H9 (cell line): Measurements from ENCODE around the gene MAGI1. TPM values are rescaled to one million over a fixed set of nuclear protein-coding genes. Genes with fewer than 3 reads are reported as not detected.

Experiments
- DNase-seq: peaks from one replicate; pipeline ENCODE4 v3.0.0-alpha.2; 2017
- H2AFZ ChIP-seq: one replicate; pipeline ENCODE4 v1.6.1; 2013; ENCODE audit warnings: mild to moderate bottlenecking, low read length, control low read depth, moderate library complexity
- H2AK5ac ChIP-seq: 2 replicates; pipeline ENCODE4 v1.6.1; 2013; ENCODE audit warnings: low read length, control low read depth, mixed read lengths; ENCODE audit not compliant: insufficient read length
- H2BK120ac ChIP-seq: one replicate; pipeline ENCODE4 v1.6.1; 2013; ENCODE audit warnings: low read depth, mild to moderate bottlenecking, low read length, control low read depth, inconsistent platforms; ENCODE audit not compliant: poor library complexity, severe bottlenecking
- H2BK12ac ChIP-seq: 2 replicates; pipeline ENCODE4 v1.6.1; 2013; ENCODE audit warnings: low read length, control low read depth, mixed read lengths, low read depth; ENCODE audit not compliant: insufficient read length
- H2BK15ac ChIP-seq: 2 replicates; pipeline ENCODE4 v1.6.1; 2013; ENCODE audit warnings: low read depth, low read length, control low read depth
- H2BK20ac ChIP-seq: one replicate; pipeline ENCODE4 v1.6.1; 2013; ENCODE audit warnings: low read depth, mild to moderate bottlenecking, low read length, control low read depth, inconsistent platforms; ENCODE audit not compliant: poor library complexity, severe bottlenecking
- H2BK5ac ChIP-seq: 2 replicates; pipeline ENCODE4 v1.6.1; 2013; ENCODE audit warnings: low read length, control low read depth, mixed read lengths; ENCODE audit not compliant: insufficient read length
- H3K14ac ChIP-seq: 2 replicates; pipeline ENCODE4 v1.6.1; 2013; ENCODE audit warnings: low read length, control low read depth; ENCODE audit not compliant: insufficient read depth
- H3K18ac ChIP-seq: 2 replicates; pipeline ENCODE4 v1.6.1; 2013; ENCODE audit warnings: low read depth, mild to moderate bottlenecking, mixed read lengths, low read length, control low read depth; ENCODE audit not compliant: insufficient read length
- H3K23ac ChIP-seq: 2 replicates; pipeline ENCODE4 v1.6.1; 2013; ENCODE audit warnings: low read length, control low read depth, mixed read lengths, low read depth; ENCODE audit not compliant: insufficient read length
- H3K23me2 ChIP-seq: 2 replicates; pipeline ENCODE4 v1.6.1; 2013; ENCODE audit warnings: low read depth, mild to moderate bottlenecking, mixed read lengths, low read length, control low read depth; ENCODE audit not compliant: insufficient read length, poor library complexity, severe bottlenecking
- H3K27ac ChIP-seq: 2 replicates; pipeline ENCODE4 v1.5.1; 2013; ENCODE audit warnings: low read length, control low read depth, mixed read lengths, low read depth; ENCODE audit not compliant: insufficient read length
- H3K27me3 ChIP-seq: 2 replicates; pipeline ENCODE4 v1.6.1; 2013; ENCODE audit warnings: low read length, control low read depth, inconsistent platforms; ENCODE audit not compliant: insufficient read depth
- H3K4ac ChIP-seq: 2 replicates; pipeline ENCODE4 v1.6.1; 2013; ENCODE audit warnings: low read depth, mild to moderate bottlenecking, control low read depth, inconsistent platforms, low read length, moderate library complexity
- H3K4me1 ChIP-seq: 2 replicates; pipeline ENCODE4 v1.6.1; 2013; ENCODE audit warnings: low read length, control low read depth, inconsistent platforms; ENCODE audit not compliant: insufficient read depth
- H3K4me2 ChIP-seq: 2 replicates; pipeline ENCODE4 v1.6.1; 2013; ENCODE audit warnings: low read length, control low read depth, mixed read lengths; ENCODE audit not compliant: insufficient read length, insufficient read depth
- H3K56ac ChIP-seq: 2 replicates; pipeline ENCODE4 v1.6.1; 2013; ENCODE audit warnings: low read depth, mild to moderate bottlenecking, mixed read lengths, low read length, control low read depth; ENCODE audit not compliant: insufficient read length
- H3K79me1 ChIP-seq: 2 replicates; pipeline ENCODE4 v1.6.1; 2013; ENCODE audit warnings: low read depth, mild to moderate bottlenecking, moderate library complexity, low read length, control low read depth, inconsistent platforms; ENCODE audit not compliant: insufficient read depth, poor library complexity, severe bottlenecking
- H3K79me2 ChIP-seq: 2 replicates; pipeline ENCODE4 v1.6.1; 2013; ENCODE audit warnings: low read length, control low read depth, inconsistent platforms; ENCODE audit not compliant: insufficient read depth
- H3K9ac ChIP-seq: 2 replicates; pipeline ENCODE4 v1.6.1; 2013; ENCODE audit warnings: low read length, control low read depth, mixed read lengths; ENCODE audit not compliant: insufficient read length; ENCODE audit errors: extremely low read depth
- H3K9me3 ChIP-seq: one replicate; pipeline ENCODE4 v1.6.1; 2013; ENCODE audit warnings: low read depth, low read length, inconsistent platforms; ENCODE audit not compliant: control insufficient read depth
- H3T11ph ChIP-seq: one replicate; pipeline ENCODE4 v1.6.1; 2013; ENCODE audit warnings: mild to moderate bottlenecking, low read length, control low read depth, inconsistent platforms
- H4K20me1 ChIP-seq: one replicate; pipeline ENCODE4 v1.6.1; 2013; ENCODE audit not compliant: control insufficient read depth, insufficient read length, insufficient read depth
- H4K5ac ChIP-seq: 2 replicates; pipeline ENCODE4 v1.6.1; 2013; ENCODE audit warnings: low read depth, mild to moderate bottlenecking, mixed read lengths, low read length, control low read depth; ENCODE audit not compliant: insufficient read length
- H4K8ac ChIP-seq: replicated peaks from 2 replicates; pipeline ENCODE4 v1.6.1; 2013; ENCODE audit warnings: low read length, control low read depth, mixed read lengths, low read depth; ENCODE audit not compliant: insufficient read length
- H4K91ac ChIP-seq: 2 replicates; pipeline ENCODE4 v1.6.1; 2013; ENCODE audit warnings: low read depth, mild to moderate bottlenecking, moderate library complexity, mixed read lengths, low read length, control low read depth; ENCODE audit not compliant: insufficient read length
- H3K27ac Mint-ChIP-seq, 3 experiments: 2 replicates in 2 of 3; 3 replicates in 1 of 3; pipeline ENCODE4 v1.8.0; 2020 to 2021; ENCODE audit warnings: mixed read lengths in 3 of 3, mild to moderate bottlenecking in 1 of 3, moderate library complexity in 1 of 3
- H3K27me3 Mint-ChIP-seq: 2 replicates; pipeline ENCODE4 v1.8.0; 2021; ENCODE audit warnings: low read depth, mild to moderate bottlenecking, moderate library complexity, mixed read lengths
- H3K36me3 Mint-ChIP-seq, 3 experiments: 2 replicates in 2 of 3; 3 replicates in 1 of 3; pipeline ENCODE4 v1.8.0; 2020 to 2021; ENCODE audit warnings: low read depth in 3 of 3, mixed read lengths in 3 of 3; ENCODE audit not compliant: insufficient read depth in 1 of 3
- H3K4me1 Mint-ChIP-seq, 2 experiments: 2 replicates each; pipeline ENCODE4 v1.8.0; 2020; ENCODE audit warnings: mixed read lengths in 2 of 2
- H3K4me3 Mint-ChIP-seq, 2 experiments: 2 replicates in 1 of 2; 3 replicates in 1 of 2; pipeline ENCODE4 v1.8.0; 2020 to 2021; ENCODE audit warnings: mild to moderate bottlenecking in 2 of 2, mixed read lengths in 2 of 2, moderate library complexity in 1 of 2
- H3K9me3 Mint-ChIP-seq, 2 experiments: 2 replicates in 1 of 2; 3 replicates in 1 of 2; pipeline ENCODE4 v1.8.0; 2020; ENCODE audit warnings: mild to moderate bottlenecking in 2 of 2, mixed read lengths in 2 of 2, moderate library complexity in 1 of 2
- CTCF ChIP-seq: fragments of 200-600 bp; sonication (generic); conservative IDR thresholded peaks from 3 replicates; pipeline ENCODE4 v1.8.0; 2021; ENCODE audit warnings: antibody characterized with exemption, mild to moderate bottlenecking
- WGBS: extraction: QIAGEN DNeasy Blood & Tissue Kit; methylation state at CpG from one replicate; pipeline ENCODE4 v1.1.7; 2013; ENCODE audit warnings: missing lambda C conversion rate, low lambda C conversion rate, mixed read lengths; ENCODE audit not compliant: insufficient read length; ENCODE audit errors: extremely low coverage; 5-methylcytosine and 5-hydroxymethylcytosine counted together
- total RNA-seq: library from RNA; stranded (reverse); gene quantifications from 2 replicates; pipeline ENCODE4 v1.2.1, GENCODE V29; 2021

Gene MAGI1
- total RNA-seq, 1 experiment from 2014 or later, result 65.7 TPM

GRCh38 chr3:65658401-65658800, 380.3 kb downstream of the MAGI1 start:
- Mint-ChIP-seq H3K9me3 (no peaks in the 10 kb centered on the region), H3K27ac (no peak overlapping the region; a peak in 1 of 7 replicates), H3K36me3 (0 out of 7 replicates have a peak, but pooled peaks cover 0 to 1% (median 0%) of the 10 kb centered on the region in 3 experiments), H3K4me3 (no peak overlapping the region), H3K4me1 (peaks cover 26 to 34% of the 10 kb centered on the region in 2 experiments), H3K27me3 (no peaks in the 10 kb centered on the region)
- no peak overlapping the region for H3K4ac ChIP-seq
- no peak overlapping the region for H2AK5ac ChIP-seq
- no peak overlapping the region for H2AFZ ChIP-seq
- no peaks in the 10 kb centered on the region for H3K27me3 ChIP-seq
- no peak overlapping the region for H4K91ac ChIP-seq
- H3K4me2 ChIP-seq, result no peak overlapping the region
- no peaks in the 10 kb centered on the region for H3K9me3 ChIP-seq
- no peaks in the 10 kb centered on the region for H3K79me1 ChIP-seq
- no peak overlapping the region for H4K8ac ChIP-seq
- H2BK5ac ChIP-seq, result no peak overlapping the region
- no peak for TF ChIP-seq CTCF
- H3K4me1 ChIP-seq, result no peaks in the 10 kb centered on the region
- no peak overlapping the region for H3K56ac ChIP-seq
- no peaks in the 10 kb centered on the region for H3K23me2 ChIP-seq
- H4K5ac ChIP-seq, result no peak overlapping the region
- no peak for DNase-seq
- no peak overlapping the region for H3K27ac ChIP-seq
- H2BK120ac ChIP-seq, result no peak overlapping the region
- H3K79me2 ChIP-seq, result no peaks in the 10 kb centered on the region
- no peak overlapping the region for H3K18ac ChIP-seq
- WGBS, result no CpG with 5 or more reads among the region's 2 CpGs
- H3K14ac ChIP-seq, result no peak overlapping the region
- no peak overlapping the region for H3K9ac ChIP-seq
- H2BK12ac ChIP-seq, result no peak overlapping the region
- no peak overlapping the region for H2BK15ac ChIP-seq
- H4K20me1 ChIP-seq, result no peaks in the 10 kb centered on the region
- no peak overlapping the region for H2BK20ac ChIP-seq
- H3T11ph ChIP-seq, result no peak overlapping the region
- no peak overlapping the region for H3K23ac ChIP-seq
